Measurements from ENCODE around the gene CDCA3.
A peak's percentile ranks its signal among the peaks of the same experiment; 100 is the strongest.

The CDCA3 gene

GRCh38 chr12:6822426-6823135 is 28.5 kb downstream of the CDCA3 start:
- TF ChIP-seq GABPA (IDR thresholded peaks at IDR 0.05; ENCODE audit: low read depth) (no peak), REST (IDR thresholded peaks at IDR 0.05; ENCODE audit: insufficient replicate concordance, low read depth) (no peak), POLR2AphosphoS5 (IDR thresholded peaks at IDR 0.05; ENCODE audit: low read depth) (no peak), SPI1 (IDR thresholded peaks at IDR 0.05; ENCODE audit: borderline replicate concordance, low read depth) (no peak), CTCF (IDR thresholded peaks at IDR 0.05; ENCODE audit: insufficient read depth, low read length) (no peak)
- Histone ChIP-seq H3K27ac (replicated peaks) (no peak overlapping the region), H3K27me3 (ENCODE audit: insufficient read depth, poor library complexity, severe bottlenecking) (peaks cover 18% of the 10 kb centered on the region), H3K4me3 (replicated peaks; ENCODE audit: insufficient read depth, low read length) (no peak overlapping the region)
- no peak for DNase-seq (ENCODE audit: low read depth in 1 of 2, low spot score in 1 of 2)

GRCh38 chr12:6821591-6822425 is 29.3 kb downstream of the CDCA3 start, which contains the start of gene GPR162:
Gene GPR162, plus strand, starts transcription at chr12:6821821. Its CDS starts 2,078 bp downstream, at chr12:6823899.
- TF ChIP-seq POLR2AphosphoS5 (IDR thresholded peaks at IDR 0.05; ENCODE audit: low read depth) (no peak), REST (IDR thresholded peaks at IDR 0.05; ENCODE audit: insufficient replicate concordance, low read depth) (no peak), GABPA (IDR thresholded peaks at IDR 0.05; ENCODE audit: low read depth) (no peak), SPI1 (IDR thresholded peaks at IDR 0.05; ENCODE audit: borderline replicate concordance, low read depth) (no peak), CTCF (IDR thresholded peaks at IDR 0.05; ENCODE audit: insufficient read depth, low read length) (no peak)
- DNase-seq (ENCODE audit: low read depth in 1 of 2, low spot score in 1 of 2) = peak in 1 of 2 experiments; percentile 59
- Histone ChIP-seq H3K27me3 (ENCODE audit: insufficient read depth, poor library complexity, severe bottlenecking) (peaks cover 15% of the 10 kb centered on the region), H3K4me3 (replicated peaks; ENCODE audit: insufficient read depth, low read length) (peak within 1 kb of the TSS; percentile 39), H3K27ac (replicated peaks) (no peak within 1 kb of the TSS)

GRCh38 chr12:6820166-6820565 is 30.9 kb downstream of the CDCA3 start:
- no peak for TF ChIP-seq POLR2AphosphoS5 (IDR thresholded peaks at IDR 0.05; ENCODE audit: low read depth)
- TF ChIP-seq REST (IDR thresholded peaks at IDR 0.05; ENCODE audit: insufficient replicate concordance, low read depth) = no peak
- TF ChIP-seq GABPA (IDR thresholded peaks at IDR 0.05; ENCODE audit: low read depth) = no peak
- TF ChIP-seq CTCF (IDR thresholded peaks at IDR 0.05; ENCODE audit: insufficient read depth, low read length) = no peak
- H3K4me3 ChIP-seq (replicated peaks; ENCODE audit: insufficient read depth, low read length) = no peak overlapping the region
- DNase-seq (ENCODE audit: low read depth in 1 of 2, low spot score in 1 of 2) = no peak
- H3K27me3 ChIP-seq (ENCODE audit: insufficient read depth, poor library complexity, severe bottlenecking) = peaks cover 12% of the 10 kb centered on the region
- no peak overlapping the region for H3K27ac ChIP-seq (replicated peaks)

Data from HL-60 (cell line).